Activated CD8-positive, alpha-beta memory T cell treated with anti-CD3 and anti-CD28 coated beads, Interleukin-2, amount 50 U/mL, for 24 hours (primary cell): ENCODE measurements around the gene FAF2.
"Not testable (repeated sequence)": the region's sequence is repeated elsewhere in the genome, so short reads cannot be mapped to it uniquely, and the experiment has no call there.

ENCODE experiments used
- DNase-seq: peaks from one replicate; pipeline ENCODE4 v3.0.0-alpha.2; 2020; ENCODE audit errors: extremely low read depth

Gene FAF2

DNA sequence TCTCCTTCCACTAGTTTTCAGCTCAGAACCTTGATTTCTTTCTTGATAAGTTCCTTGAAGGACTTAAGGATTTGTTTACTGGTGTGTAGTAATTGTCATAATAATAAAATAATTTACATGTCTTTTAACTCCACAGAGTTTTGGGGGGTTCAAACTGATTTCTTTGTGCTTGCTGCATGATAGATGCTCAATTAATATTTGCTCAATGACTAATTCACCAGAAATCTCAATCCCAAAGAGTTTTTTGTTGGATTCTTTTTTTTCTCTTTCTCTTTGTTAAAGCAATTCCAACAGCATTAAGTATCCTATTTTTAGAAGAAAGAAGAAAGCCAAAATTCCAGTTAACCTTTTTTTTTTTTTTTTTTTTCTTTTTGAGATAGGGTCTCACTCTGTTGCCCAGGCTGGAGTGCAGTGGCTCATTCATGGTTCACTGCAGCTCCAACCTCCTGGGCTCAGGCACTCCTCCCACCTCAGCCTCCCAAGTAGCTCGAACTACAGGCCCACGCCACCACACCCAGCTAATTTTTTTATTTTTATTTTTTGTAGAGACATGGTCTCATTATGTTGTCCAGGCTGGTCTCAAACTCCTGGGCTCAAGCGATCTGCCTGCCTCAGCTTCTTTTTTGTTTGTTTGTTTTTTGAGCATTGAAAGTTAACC lies 10.8 kb downstream of the FAF2 start:
- no peak for DNase-seq

DNA sequence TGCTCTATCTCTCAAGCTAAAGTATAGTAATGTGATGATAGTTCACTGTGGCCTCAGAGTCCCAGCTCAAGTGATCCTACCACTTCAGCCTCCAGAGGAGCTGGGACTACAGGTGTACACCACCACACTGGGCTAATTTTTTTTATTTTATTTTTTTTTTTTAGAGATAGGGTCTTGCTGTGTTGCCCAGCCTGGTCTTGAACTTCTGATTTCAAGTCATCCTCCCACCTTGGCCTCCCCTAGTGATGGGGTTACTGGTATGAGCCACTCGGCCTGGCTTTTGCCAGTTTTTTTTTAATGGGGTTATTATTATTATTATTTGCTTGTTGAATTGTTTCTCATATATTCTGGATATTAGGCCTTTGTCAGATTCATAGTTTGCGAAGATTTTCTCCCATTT lies 13.2 kb downstream of the FAF2 start:
- DNase-seq, result no peak

DNA sequence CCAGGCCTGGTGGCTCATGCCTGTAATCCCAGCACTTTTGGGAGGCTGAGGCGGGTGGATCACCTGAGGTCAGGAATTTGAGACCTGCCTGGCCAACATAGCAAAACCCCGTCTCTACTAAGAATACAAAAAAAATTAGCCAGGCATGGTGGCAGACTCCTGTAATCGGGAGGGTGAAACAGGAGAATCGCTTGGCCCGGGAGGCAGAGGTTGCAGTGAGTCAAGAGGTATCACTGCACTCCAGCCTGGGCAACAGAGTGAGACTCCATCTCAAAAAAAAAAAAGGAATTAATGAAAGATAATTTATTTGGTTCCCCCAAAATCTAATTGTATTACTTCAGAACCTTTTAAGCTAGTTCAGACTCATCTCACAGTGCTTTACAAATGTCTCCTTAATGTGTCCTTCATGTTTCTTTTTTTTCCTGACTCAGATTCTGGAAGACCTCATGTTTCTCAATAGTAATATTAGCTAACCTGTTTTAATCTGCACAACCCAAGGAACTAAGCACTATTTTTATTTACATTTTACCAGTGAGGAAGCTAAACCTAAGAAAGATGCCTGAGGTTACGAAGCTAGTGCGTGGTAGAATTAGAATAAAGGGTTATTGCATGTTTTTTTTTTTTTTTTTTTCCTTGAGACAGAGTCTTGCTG lies 15.1 kb downstream of the FAF2 start:
- DNase-seq, result no peak

DNA sequence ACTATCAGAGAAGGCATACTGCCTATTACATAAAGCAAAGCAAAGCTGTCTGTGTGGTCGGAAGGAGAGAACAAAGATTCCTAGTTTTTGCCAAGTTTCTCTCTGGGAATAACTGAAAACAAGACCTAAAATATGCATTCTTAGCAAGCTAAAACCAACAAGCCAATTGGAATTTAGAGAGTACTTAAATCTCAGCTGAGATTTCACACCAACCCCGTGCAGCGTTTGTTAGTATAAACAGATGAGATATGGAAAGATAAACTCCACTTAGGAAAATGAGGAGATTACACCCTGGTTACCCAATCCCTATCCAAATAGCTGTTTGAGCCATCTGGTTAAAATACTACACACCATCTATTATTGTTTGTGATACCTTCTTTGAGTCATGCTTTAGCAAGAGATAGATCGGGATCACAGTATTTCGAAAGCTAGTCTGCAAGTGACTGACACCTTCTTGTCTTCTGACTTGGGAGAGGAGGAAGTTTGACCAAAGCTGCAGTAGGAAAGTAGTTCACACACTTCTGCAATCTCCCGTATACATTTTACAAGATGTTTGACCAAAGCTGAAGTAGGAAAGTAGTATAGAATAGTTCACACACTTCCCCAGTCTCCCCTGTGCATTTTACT lies 18.2 kb downstream of the FAF2 start:
- DNase-seq, result no peak

DNA sequence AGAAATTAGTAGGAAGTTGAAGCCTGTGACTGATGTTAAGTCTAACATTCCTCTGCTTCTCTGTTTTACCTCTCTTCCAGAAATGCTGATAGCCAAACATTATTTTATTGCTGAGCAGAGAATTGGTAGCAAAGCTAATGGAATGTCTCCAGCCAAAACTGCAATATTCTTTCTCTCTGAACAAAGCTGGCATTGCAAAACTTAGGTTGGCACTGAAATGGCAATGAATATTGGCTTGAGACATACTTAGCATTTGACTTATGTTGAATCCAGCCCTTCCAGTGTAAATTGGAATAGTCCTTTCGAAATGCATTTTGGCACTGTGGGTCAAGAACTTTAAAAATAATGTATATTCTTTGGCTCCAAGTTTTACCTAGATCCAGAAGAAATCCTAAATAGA lies 21.1 kb downstream of the FAF2 start:
- DNase-seq, result no peak

DNA sequence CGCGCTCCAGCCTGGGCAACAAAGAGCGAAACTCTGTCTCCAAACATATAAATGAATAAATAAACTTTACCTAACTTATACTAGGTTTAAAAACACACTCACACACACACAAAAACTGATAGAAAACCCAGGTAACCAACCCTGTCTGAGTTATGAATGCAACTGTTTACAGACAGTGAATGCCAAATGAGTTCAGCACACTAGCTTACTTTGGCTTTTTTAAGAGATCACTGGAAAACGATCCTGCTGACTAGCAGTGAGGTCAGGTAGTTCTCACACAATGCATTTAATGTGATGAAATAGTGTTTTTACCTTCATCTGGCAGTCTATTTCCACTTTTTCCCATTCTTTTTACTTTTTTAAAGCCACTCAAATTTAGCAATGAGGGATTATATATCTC lies 22.4 kb downstream of the FAF2 start:
- no peak for DNase-seq

DNA sequence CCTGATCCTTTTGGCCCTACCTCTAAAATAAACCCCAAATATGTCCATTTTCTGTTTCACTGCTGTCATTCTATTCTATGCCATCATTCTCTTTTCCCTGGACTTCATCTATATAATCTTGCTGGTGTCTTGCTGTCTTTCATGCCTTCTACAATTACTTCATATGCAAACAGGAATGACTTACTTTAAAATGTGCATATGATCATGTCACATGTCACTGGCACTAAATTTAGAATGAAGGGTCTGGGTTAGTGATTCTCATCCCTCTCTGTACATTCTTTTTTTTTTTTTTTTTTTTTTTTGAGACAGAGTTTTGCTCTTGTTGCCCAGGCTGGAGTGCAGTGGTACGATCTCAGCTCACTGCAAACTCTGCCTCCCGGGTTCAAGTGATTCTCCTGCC lies 22.9 kb downstream of the FAF2 start:
- DNase-seq, result no peak

DNA sequence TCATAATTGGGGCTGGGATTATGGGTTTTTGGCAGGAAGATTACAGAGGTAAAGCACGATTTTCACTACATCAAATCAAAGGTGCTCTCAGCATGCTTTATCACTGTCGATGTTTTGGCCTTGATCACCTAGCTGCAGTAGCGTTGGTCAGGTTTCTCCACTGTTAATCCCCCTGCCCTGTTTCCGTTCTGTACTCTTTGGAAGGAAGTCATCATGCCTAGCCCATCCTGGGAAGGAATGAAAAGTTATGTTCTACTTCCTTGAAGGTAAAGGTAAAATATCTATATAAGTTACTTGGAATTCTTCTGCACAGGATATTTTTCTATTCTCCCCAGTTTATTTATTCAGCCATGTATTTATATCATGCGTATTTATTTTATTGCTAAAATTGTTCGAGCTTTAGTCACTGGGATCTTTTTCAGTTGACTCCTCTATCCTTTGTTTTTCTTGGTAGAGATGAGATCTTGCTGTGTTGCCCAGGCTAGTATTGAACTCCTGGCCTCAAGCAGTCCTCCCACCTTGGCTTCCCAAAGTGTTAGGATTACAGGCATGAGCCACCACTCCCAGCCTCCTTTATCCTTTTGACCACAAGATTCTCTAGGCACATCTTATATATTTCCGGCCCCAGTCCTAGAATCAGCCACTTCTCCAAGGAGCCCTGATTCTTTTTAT lies 25.3 kb downstream of the FAF2 start:
- no peak for DNase-seq

DNA sequence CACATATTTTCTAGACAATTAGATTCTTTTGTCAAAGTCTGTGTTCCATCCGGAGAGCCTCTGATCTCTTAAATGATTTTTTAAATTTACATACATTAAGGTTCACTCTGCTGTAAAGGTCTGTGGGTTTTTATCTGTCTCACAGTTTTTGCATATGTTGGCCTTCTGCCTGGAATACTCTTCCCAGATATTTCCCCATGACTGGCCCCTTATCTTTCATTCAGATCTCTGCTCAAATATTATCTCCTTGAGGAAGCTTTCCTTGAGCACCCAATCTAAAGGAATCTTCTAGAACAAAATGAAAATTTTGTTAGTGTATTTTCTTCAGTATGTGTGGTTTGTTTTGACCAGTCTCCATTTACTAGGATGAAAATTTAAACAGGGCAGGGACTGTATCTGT lies 26.3 kb downstream of the FAF2 start:
- DNase-seq, result no peak

DNA sequence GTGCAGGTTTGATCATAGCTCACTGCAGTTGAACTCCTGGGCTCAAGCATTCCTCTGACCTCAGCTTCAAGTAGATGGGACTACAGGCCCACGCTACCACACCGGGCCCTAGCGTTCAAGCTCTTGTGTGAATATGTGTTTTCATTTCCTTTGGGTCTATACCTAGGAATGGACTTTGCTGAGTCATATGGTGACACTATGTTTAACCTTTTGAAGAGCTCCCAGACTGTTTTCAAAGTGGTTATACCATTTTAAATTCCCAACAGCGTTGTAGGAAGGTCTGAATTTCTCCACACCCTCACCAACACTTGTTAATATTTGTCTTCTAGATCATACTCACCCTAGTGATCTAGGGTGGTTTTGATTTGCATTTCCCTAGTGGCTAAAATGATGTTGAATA lies 33.5 kb downstream of the FAF2 start:
- no peak for DNase-seq

DNA sequence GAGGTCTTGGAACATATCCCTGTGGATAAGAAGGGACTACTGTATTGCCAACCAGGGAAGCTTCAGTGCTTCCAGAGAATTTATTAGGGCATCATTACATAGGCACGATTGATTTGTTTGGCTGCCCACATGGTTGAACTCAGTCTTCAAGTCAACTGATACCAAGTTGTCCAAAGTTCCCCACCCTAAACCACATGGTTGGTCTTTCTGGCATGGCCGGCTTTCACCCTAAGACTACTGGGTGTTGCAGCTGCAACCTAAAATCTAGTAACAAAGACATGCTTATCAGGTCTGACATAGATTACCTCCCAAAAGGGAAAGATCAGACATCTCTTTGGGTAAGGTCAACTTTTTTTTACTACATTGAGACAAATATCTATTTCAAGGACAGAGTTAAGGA lies 37.0 kb downstream of the FAF2 start:
- no peak for DNase-seq

DNA sequence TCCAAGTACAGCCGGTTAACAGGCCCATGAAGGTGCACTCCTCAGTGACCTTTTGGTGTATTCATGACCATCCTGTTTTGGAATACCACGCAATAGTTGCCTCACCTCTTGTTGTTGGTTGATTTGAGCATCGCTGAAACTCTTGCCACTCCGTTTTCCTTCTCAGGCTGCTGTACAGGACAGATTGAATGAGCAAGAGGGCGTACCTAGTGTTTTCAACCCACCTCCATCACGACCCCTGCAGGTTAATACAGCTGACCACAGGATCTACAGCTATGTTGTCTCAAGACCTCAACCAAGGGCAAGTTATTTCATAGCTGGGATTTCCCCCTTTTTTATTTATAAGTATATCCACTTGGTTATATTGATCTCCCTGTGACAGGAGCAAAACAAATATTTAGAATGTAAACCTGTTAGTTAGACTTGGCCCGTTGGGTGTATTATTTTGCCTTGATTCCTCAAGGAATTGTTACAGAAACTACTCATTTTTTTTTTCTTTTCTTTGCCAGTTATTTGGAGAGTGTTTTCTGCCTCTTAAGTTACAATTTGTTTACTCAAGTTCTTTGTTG lies 38.1 kb downstream of the FAF2 start:
- no peak for DNase-seq

DNA sequence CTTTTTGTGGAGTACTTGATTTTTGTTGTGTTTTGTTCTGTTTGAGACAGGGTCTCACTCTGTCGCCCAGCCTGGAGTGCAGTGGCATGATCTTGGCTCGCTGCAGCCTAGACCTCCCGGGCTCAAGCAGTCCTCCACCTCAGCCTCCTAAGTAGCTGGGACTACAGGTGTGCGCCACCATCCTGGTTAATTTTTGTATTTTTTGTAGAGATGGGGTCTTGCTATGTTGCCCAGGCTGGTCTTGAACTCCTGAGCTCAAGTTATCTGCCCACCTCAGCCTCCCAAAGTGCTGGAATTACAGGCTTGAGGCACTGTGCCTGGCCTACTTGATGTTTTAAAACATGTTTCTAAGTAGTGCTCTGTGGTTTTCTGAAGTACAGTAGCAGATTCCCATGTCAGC lies 39.0 kb downstream of the FAF2 start:
- not testable (repeated sequence) for DNase-seq

DNA sequence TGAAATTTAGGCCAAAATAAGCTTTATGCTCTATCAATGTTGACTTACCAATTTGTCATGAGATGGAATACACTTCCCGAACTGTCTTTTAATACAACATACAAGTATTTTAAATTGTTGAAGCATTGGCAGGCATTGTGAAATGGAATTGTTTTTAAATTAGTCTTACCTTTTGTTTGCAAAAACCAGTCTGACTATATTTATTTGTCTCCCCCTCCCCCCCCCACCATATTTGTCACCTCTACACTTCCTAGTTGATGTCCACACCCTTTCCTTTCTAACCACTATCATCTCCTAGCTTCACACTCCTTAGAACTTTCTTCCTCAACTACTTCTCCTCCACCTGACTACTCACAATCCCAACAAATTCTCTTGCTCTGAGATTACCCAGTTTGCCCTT lies 40.9 kb downstream of the FAF2 start:
- no peak for DNase-seq

DNA sequence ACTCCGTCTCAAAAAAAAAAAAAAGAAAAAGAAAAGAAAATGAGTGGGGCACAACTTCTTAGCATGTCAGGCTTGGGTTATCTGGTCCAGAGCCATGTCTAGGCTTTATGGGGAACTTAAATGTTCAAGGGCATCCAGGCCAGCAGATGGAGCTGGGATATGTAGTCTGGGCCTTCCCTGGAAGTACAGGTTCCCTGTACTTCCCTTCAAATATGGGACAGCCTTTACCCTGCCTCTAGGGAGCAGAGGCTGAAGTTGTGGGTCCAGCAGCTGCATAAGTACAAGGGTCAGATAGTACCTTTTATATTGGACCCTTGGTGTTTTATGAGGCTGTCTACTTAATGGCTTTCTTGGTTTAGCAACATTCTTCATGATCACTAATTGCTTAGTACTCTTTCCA lies 42.1 kb downstream of the FAF2 start:
- no peak for DNase-seq

DNA sequence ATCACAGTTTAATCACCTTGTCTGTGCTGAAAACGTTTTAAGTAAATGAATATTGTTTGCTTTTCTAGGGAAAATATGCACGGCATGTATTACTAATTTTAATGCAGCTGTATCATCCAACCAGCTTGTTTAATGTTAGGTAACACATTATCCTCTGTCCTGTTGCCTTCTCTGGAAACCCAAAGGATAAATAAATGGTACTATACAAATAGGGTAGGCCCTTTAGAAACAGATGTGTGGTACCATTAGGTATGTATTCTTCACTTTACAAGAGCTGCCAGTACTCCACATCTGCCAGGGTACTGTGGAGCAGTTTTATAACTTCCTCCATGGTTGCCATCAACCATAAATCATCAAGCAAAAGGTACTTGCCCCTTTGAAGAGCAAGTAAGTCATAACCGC lies 42.9 kb downstream of the FAF2 start:
- DNase-seq, result no peak

DNA sequence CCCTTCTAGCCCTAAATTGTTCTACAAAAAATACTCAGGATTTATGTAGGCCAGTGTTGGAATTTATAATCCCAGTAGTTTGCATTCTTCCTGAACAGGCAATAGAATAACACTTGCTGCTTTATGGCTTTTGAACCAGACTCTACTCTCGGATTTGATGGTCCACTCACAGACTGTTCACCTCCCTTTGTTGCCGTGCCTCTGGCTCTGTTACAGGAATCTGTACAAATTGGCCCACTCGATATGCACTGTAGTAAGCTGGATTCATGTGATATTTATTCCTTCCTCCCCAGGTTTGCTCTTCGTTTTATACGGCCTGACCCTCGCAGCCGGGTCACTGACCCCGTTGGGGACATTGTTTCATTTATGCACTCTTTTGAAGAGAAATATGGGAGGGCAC lies 43.7 kb downstream of the FAF2 start:
- DNase-seq, result no peak

DNA sequence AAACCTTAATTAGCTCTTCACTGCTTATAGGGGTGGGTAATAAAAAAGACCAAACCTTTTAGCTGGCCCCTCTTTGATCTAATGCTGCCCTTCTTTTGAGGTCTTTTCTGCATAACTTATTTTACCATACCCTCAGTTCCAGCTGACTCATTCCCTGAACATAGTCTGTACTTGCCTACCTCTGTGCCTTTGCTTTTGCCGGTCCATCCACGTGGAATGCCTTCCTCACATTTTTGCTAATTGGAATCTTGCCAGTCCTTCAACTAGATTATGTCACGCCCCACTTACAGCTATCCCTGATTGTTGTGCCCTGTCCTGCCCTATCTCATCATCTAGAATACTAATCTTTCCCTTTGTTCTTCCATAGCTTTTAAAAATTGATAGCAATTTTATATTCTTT lies 44.2 kb downstream of the FAF2 start:
- no peak for DNase-seq

DNA sequence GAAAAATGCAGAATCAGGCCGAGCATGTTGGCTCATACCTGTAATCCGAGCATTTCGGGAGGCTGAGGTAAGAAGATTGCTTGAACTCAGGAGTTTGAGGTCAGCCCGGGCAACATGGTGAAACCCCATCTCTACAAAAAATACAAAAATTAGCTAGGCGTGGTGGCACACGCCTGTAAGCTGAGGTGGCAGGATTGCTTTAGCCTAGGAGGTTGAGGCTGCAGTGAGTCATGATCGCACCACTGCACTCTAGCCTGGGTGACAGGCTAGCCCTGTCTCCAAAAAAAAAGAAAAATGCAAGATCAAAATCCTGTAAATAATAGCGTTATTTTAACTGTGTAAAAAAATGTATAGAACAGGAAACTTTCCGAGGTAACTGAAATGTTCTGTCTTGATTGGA lies 49.7 kb downstream of the FAF2 start:
- DNase-seq, result no peak

DNA sequence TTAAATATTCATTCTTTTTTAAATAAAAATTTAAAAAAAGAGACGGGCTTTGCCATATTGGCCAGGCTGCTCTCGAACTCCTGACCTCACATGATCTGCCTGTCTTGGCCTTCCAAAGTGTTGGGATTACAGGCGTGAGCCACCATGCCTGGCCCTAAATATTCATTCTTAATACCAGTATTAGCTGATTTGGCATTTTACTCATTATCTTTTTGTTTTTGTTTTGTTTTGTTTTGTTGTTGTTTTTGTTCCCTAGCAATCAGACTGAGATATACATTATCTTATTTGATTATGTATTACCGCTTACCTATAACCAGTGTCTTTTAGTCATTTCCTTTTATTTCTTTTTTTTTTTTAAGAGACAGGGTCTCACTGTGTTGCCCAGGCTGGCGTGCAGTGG lies 51.1 kb downstream of the FAF2 start:
- no peak for DNase-seq

DNA sequence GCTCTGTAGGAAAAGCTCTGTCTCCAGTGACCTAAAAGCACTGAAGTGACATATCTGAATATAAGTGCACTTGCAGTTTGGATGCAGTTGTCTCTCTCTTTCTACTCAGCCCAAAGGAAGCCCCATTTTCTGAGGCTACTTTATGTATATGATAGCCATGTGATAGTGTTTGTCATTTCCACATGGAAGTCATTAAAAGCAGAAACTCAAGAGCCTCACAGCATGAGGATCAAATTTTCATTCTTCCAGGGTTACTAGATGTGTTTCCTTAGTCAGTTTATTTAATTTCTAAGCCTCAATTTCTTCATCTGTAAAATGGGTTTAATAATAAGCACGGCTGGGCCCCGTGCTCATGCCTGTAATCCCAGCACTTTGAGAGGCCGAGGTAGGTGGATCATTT lies 52.3 kb downstream of the FAF2 start:
- no peak for DNase-seq

DNA sequence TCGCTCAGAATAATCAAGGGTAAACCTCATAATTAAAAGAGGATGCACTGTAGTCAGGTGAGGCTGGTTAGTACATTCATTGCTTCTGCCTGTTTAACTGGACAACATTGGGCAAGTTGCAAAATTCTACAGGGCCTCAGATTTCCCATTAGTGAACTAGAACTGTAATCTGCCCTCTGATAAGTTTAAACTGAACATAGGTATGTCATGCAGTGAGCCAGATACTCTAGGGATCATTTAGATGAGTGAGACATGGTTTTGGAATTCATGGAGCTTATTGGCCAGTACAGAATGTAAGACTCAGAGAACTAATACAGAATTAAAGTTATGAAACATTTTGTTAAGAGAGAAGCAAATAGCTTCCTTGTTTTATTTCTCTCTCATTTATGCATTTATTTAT lies 53.1 kb downstream of the FAF2 start:
- DNase-seq, result no peak

DNA sequence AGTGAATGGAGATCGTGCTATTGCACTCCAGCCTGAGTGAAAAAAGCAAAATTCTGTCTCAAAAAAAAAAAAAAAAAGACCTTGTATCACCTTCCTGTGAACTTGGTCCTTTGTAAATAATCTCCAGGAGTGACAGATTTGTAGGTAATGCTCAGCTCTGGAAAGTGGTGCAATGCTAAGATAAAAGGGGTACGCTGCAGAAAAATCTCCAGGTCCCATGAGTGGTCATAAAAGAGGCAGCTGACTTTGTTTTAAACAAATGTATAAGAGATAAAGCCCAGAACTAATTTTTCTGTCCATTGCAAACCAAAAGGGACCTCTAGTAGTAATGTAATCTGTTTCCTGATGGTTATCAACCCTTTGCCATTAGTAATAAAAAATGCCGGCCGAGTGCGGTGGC lies 55.3 kb downstream of the FAF2 start:
- no peak for DNase-seq
